NCI-H2107 treated with DMSO at 0.1 percent for 48 hours (cell line): ENCODE results near the gene CZIB.
"Not testable (repeated sequence)": the region's sequence is repeated elsewhere in the genome, so short reads cannot be mapped to it uniquely, and the experiment has no call there.

Source experiments
- DNase-seq: peaks from one replicate; lab custom pipeline; 2025; ENCODE audit not compliant: unreplicated experiment; lab: John Stamatoyannopoulos, UW

The CZIB gene

GRCh38 chr1:53238197-53239155 lies 18.0 kb upstream of the CZIB start, which contains the start of gene MAGOH:
Gene MAGOH (minus strand): TSS chr1:53238518. CDS start chr1:53238448, 70 bp downstream.
- peak; percentile 87 for DNase-seq

GRCh38 chr1:53237638-53238037 lies 17.2 kb upstream of the CZIB start:
- DNase-seq, result no peak

- no peak for DNase-seq
Measured at GRCh38 chr1:53220962-53221286, 490 bp upstream of the CZIB start.

GRCh38 chr1:53219711-53220110 lies 723 bp downstream of the CZIB start:
- no peak for DNase-seq

GRCh38 chr1:53218201-53218600 lies 2.2 kb downstream of the CZIB start:
- DNase-seq, result no peak

- DNase-seq, result no peak
Measured at GRCh38 chr1:53214376-53214940, 6.0 kb downstream of the CZIB start.

- no peak for DNase-seq
Measured at GRCh38 chr1:53210954-53211353, 9.5 kb downstream of the CZIB start.

GRCh38 chr1:53210352-53210751 lies 10.1 kb downstream of the CZIB start:
- DNase-seq, result no peak

GRCh38 chr1:53207726-53208125 lies 12.7 kb downstream of the CZIB start:
- DNase-seq, result no peak

- DNase-seq, result no peak
Measured at GRCh38 chr1:53206735-53207379, 13.6 kb downstream of the CZIB start.

- DNase-seq, result not testable (repeated sequence)
Measured at GRCh38 chr1:53206083-53206685, 14.2 kb downstream of the CZIB start.

- DNase-seq, result not testable (repeated sequence)
Measured at GRCh38 chr1:53205496-53205895, 14.9 kb downstream of the CZIB start.

- DNase-seq, result no peak
Measured at GRCh38 chr1:53203466-53203865, 17.0 kb downstream of the CZIB start.

GRCh38 chr1:53198241-53198651 lies 22.2 kb downstream of the CZIB start:
- DNase-seq, result no peak

- no peak for DNase-seq
Measured at GRCh38 chr1:53197291-53198200, 22.9 kb downstream of the CZIB start.

GRCh38 chr1:53196485-53197290 lies 23.7 kb downstream of the CZIB start, which contains the start of gene CPT2:
Gene CPT2 (plus strand): TSS chr1:53196824. CDS start chr1:53196944, 120 bp downstream.
- DNase-seq, result peak; percentile 83

GRCh38 chr1:53196017-53196484 lies 24.4 kb downstream of the CZIB start:
- DNase-seq, result no peak

GRCh38 chr1:53195246-53196016 lies 25.0 kb downstream of the CZIB start:
- DNase-seq, result no peak

- no peak for DNase-seq
Measured at GRCh38 chr1:53190210-53190611, 30.2 kb downstream of the CZIB start.
